COLO668 (cell line): ENCODE measurements around the gene SORCS1.
"Not testable (repeated sequence)": the region's sequence is repeated elsewhere in the genome, so short reads cannot be mapped to it uniquely, and the experiment has no call there.

Experiments
- DNase-seq: peaks from one replicate; lab custom pipeline; 2025; ENCODE audit not compliant: unreplicated experiment; lab: John Stamatoyannopoulos, UW

The SORCS1 gene

DNA sequence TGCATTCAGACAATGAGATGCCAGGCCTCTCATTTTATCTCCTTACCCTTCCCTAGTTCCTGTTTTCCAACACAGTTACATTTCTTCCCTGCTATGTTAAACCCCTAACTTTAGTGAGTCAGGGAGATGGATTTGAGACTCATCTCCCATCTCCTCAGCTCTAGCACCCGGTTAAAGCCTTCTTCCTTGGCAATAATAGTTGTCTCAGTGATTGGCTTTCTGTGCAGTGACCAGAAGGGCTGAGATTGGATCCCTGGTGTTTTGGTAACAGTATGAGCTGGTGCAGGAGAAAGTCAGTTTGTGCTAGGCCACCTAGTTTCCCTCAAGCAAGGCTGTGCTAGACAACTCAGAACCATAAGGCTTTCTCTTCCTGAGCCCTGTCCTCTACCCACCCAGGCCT is 212.5 kb downstream of the SORCS1 start:
- no peak for DNase-seq

DNA sequence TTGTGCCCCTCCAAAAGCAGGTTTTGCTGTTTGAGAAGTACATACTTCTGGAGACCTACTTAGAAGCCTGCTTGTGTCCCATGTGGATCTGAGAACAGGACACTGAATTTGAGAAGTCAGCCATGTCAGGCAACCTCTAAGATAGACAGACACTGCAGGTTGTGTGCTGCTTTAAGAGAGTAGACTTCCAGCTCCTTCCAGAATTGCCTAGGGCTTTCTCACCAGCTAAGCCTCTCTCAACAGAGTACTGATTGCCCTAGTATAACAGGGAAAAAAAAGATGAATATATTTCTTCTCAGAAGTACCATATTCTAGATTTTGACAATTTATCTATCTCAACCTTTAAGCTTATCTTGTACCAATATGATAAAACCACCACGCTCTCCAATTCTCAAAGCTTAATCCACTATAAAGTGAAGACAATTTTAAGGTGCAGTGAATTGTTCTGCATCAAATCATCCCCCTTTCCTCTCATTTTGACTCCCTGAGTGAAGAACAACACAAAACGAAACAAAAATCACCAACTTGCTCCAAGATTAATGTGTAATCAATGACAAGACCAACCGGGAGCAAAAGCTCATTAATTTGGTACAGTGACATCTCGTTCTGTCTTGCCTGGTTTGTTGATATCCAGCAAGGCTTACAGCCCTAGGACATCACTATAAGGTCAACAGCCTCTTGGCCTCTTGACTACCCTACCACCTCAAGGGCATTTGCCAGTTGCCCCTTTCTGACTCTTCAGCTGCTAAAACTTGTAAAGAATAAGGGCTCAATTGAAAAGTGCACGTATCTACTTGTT is 214.6 kb downstream of the SORCS1 start:
- DNase-seq = no peak

- DNase-seq = no peak
Measured at GRCh38 chr10:106947643-106948042, 216.9 kb downstream of the SORCS1 start.

- DNase-seq = no peak
Measured at GRCh38 chr10:106942035-106942662, 222.4 kb downstream of the SORCS1 start.

- no peak for DNase-seq
Measured at GRCh38 chr10:106941297-106942034, 223.0 kb downstream of the SORCS1 start.

DNA sequence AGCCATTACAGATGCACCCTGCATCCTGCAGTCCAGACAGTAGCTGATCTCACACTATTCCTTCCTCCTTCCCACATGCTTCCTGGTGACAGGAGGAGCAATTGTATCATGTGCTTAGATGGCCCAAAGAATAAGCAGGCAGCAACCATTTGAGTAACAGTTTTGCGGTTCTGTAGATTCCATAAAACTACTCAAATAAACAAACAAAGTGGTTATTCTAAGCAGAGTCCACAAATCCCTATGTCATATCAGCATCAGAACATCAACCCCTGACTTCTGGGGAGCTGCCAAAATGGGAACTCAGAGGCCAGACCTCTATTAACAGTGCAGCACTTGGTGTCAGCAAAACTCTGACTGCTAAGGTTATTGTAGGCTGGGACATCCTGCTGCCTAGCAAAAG is 226.0 kb downstream of the SORCS1 start:
- no peak for DNase-seq

- no peak for DNase-seq
Measured at GRCh38 chr10:106935978-106936451, 228.5 kb downstream of the SORCS1 start.

DNA sequence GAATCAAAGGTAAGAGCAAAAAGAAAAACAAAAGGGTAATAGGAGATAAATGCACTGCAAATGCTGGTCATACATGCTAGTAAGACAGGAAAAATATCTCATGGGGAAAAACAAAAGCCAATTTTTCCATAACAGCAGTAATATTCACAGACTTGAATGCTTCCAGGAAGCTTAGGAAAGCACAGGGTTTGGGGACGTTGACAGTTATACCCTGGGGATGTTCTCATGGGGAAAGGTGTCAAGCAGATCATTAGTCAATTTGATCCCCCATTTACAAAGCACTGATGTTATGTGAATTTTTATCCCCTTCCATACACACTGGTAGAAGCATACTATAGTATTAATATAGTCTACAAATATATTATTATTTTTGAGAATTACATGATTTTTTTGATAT is 232.7 kb downstream of the SORCS1 start:
- no peak for DNase-seq

GRCh38 chr10:106931159-106931852 is 233.2 kb downstream of the SORCS1 start:
- no peak for DNase-seq

GRCh38 chr10:106930751-106931150 is 233.8 kb downstream of the SORCS1 start:
- no peak for DNase-seq

- DNase-seq = no peak
Measured at GRCh38 chr10:106929291-106929895, 235.1 kb downstream of the SORCS1 start.

DNA sequence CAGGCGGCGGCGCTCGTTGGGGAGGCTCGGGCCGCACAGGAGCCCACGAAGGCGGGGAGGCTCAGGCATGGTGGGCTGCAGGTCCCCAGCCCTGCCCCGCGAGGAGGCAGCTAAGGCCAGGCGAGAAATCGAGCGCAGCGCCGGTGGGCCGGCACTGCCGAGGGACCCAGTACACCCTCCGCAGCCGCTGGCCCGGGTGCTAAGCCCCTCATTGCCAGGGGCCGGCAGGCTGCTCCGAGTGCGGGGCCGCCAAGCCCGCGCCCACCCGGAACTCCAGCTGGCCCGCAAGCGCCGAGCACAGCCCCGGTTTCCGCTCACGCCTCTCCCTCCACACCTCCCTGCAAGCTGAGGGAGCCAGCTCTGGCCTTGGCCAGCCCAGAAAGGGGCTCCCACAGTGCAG is 236.4 kb downstream of the SORCS1 start:
- not testable (repeated sequence) for DNase-seq

DNA sequence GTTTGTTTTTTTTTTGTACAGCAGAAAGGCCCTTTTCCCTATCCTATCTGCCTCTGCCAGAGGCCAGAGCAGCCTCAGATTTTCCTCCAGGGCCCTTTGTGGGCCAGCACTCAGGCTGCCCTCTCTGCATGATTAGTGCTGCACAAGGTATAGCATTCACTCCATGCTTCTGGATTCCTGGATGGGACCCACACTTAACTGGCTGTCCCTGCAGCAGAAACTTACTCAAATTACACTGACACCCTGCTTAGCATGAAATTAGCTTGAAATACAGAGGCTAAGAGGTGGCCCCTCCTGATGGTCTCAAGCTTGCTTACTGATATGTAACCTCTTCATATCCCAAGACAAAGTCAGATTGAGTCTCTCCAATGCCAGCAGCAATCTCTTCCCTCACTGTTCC is 239.3 kb downstream of the SORCS1 start:
- no peak for DNase-seq

GRCh38 chr10:106920538-106920937 is 244.0 kb downstream of the SORCS1 start:
- no peak for DNase-seq

GRCh38 chr10:106919871-106920282 is 244.6 kb downstream of the SORCS1 start:
- no peak for DNase-seq

DNA sequence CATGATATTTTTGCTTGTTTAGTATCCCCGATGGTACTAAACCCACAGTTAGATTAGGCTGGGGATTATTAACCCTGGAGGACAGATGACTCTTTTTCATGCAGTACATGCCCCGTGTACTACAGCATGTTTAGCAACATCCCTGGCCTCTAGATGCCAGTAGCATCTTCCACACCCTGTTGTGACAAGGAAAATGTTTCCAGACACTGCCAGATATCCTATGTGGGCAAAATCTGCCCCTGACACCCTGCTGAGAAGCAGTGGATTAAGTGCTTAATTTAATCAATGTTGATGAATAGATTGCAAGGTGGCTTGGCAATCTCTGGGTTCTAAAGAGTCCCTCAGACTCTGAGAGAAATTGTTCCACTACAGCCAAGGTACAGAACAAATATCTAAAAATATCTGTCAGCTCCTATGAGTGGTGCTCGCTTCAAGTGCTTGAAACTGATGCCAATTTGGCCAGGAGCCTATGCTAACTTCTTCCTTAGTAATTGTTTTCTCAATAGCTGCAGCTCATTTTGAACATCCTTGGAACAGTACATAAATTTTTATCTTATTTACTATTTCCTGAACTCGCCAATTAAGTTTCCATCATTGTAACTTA is 247.0 kb downstream of the SORCS1 start:
- DNase-seq = no peak

GRCh38 chr10:106914016-106914415 is 250.5 kb downstream of the SORCS1 start:
- no peak for DNase-seq

DNA sequence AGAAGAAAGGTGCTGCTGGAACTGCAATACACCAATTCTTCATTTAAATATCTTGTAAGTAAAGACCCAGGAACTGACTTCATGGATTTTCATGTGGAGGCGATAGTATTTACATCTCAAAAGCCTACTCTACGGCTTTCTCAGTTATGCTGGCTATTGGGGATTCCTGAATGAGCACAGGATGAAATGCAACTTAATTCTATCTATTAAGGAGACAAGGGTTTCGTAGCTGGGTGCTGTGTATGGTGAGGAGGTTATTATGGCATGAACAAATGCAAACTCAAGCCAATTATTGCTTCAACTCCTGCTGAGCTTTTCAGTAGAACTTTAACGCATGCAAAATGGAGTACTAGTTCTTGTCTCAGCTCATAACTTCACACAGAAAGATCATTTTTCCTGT is 251.2 kb downstream of the SORCS1 start:
- no peak for DNase-seq

- DNase-seq = no peak
Measured at GRCh38 chr10:106911096-106911495, 253.4 kb downstream of the SORCS1 start.

DNA sequence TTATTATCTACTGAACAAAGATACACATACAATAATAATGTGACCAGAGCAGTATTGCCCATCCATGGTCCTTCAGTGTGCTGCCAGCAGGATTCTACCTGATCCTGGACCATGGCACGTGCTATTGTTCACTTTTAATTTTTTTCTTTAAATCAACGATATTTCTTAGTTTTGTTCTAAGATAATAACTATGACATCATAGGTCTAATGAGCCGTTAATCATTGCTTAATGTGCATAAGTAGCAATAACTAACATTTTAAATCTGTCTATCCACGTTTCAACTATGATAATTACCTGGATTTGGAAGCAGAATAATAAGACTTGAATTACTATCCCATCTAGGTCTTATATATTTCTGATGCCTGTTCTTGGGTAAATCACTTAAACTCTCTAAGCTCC is 253.8 kb downstream of the SORCS1 start:
- no peak for DNase-seq
